Sigmoid colon (tissue), 7 donors: Measurements from ENCODE around the gene MYPOP. TPM values are rescaled to one million over a fixed set of nuclear protein-coding genes. Genes with fewer than 3 reads are reported as not detected.
"Not testable (repeated sequence)": the region's sequence is repeated elsewhere in the genome, so short reads cannot be mapped to it uniquely, and the experiment has no call there.

ENCODE experiments used
- DNase-seq: peaks from one replicate; pipeline ENCODE4 v3.0.0-alpha.2; 2019
- H3K27ac ChIP-seq, 4 donors: fragments of 200-600 bp; sonication (generic); one replicate each; pipeline ENCODE4 v1.5.1; 2016 to 2019; ENCODE audit warnings: mild to moderate bottlenecking in 1 of 4
- H3K27me3 ChIP-seq, 3 donors: fragments of 200-600 bp; sonication (generic); one replicate each; pipeline ENCODE4 v1.5.1; 2019; ENCODE audit warnings: mild to moderate bottlenecking in 1 of 3
- H3K36me3 ChIP-seq, 4 donors: fragments of 200-600 bp; sonication (generic); one replicate each; pipeline ENCODE4 v1.5.1; 2016 to 2019
- H3K4me1 ChIP-seq, 4 donors: fragments of 200-600 bp; sonication (generic); one replicate each; pipeline ENCODE4 v1.5.1; 2017 to 2019
- H3K4me3 ChIP-seq, 4 donors: fragments of 200-600 bp; sonication (generic); one replicate each; pipeline ENCODE4 v1.5.1; 2017 to 2019; ENCODE audit warnings: mild to moderate bottlenecking in 2 of 4, moderate library complexity in 1 of 4
- H3K9me3 ChIP-seq, 4 donors: fragments of 200-600 bp in 3 of 4; sonication (generic) in 3 of 4; one replicate each; pipeline versions ENCODE4 v1.5.1 to v1.6.1; 2013 to 2019
- EP300 ChIP-seq, 4 donors: sonication (generic); formaldehyde crosslinking; IDR thresholded peaks; one replicate each; pipeline ENCODE4 v1.6.1; 2017; ENCODE audit warnings: antibody characterized with exemption in 4 of 4
- POLR2A ChIP-seq, 2 donors: fragments of 450-650 bp; IDR thresholded peaks; one replicate each; pipeline ENCODE4 v1.6.1; 2016; ENCODE audit warnings: antibody characterized with exemption in 2 of 2, mild to moderate bottlenecking in 2 of 2, moderate library complexity in 2 of 2
- POLR2AphosphoS5 ChIP-seq, 4 donors: sonication (generic); formaldehyde crosslinking; IDR thresholded peaks; one replicate each; pipeline ENCODE4 v1.6.1; 2017; ENCODE audit warnings: antibody characterized with exemption in 4 of 4
- WGBS, 2 donors: extraction: QIAGEN DNeasy Blood & Tissue Kit; methylation state at CpG; one replicate each; pipeline ENCODE4 v1.1.7; 2013; 5-methylcytosine and 5-hydroxymethylcytosine counted together
- intact Hi-C: fragments of 100-400 bp; cut with DNase I; formaldehyde crosslinking; loops from one replicate; pipeline ENCODE4 v1.15.1; 2023
- polyA plus RNA-seq, 3 donors: library from polyadenylated mRNA; stranded (reverse); fragments of 200-250 nt; gene quantifications; one replicate each; pipeline ENCODE4 v1.2.3, GENCODE V29; 2013
- total RNA-seq, 4 donors: library from RNA; depleted of rRNA; stranded (reverse); fragments of >200 nt; gene quantifications; one replicate each; pipeline ENCODE4 v1.1.0, GENCODE V29; 2016
- TF ChIP-seq, protein P1 (sequence below), 4 experiments: fragments of 450-650 bp in 3 of 4; fragments of 200-600 bp in 1 of 4; IDR thresholded peaks; one replicate each; pipeline ENCODE4 v1.5.1; 2016 to 2019; ENCODE audit warnings: antibody characterized with exemption in 4 of 4, mild to moderate bottlenecking in 3 of 4, moderate library complexity in 2 of 4
- donor health status: healthy with polysubstance abuse.
- donor health status: Bipolar disorder and iron deficiency.
- donor health status: healthy.

Gene MYPOP
- total and polyA plus RNA-seq, 7 donors: 1.8 to 8.3 (median 6.1) TPM

DNA sequence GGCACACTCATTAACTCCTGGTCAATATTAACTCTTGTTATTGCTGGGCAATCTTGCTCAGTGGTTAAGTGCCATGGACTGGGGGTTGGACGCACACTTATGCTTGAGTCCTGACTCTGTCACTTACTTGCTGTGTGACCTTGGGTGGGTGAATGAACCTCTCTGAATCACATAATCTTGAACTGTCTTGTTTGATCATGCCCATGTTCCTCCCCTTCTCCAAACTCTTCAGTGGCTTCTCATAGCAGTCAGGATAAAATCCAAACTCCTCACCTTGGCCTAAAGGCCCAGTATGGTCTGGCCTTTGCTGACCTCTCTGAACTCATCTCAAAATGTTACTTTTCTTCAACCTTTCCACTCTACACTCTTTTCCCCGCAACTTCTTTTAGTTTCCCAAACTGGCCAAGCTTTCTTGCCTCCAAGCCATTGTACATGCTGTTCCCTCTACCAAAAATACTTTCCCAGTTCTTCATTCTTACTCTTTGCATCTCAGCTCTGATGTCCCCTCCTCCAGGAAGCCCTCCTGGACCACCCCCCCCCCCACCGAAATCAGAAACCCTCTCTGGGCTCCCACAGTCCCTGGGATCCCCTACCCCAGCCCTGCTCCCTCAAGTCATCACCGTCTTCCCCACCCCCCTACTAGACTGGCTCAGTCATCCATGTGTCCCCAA is 2.4 kb downstream of the MYPOP start:
- H3K36me3 ChIP-seq: peaks cover 0 to 42% (median 18%) of the 10 kb centered on the region in 4 donors
- intact Hi-C loops: loop anchor here (5.0 kb wide), 1 partner anchor 97 kb away; the partner anchor contains the start of gene CCDC61
- no peak overlapping the region for H3K4me3 ChIP-seq
- no peak for DNase-seq
- no peaks in the 10 kb centered on the region for H3K27me3 ChIP-seq
- WGBS, 2 donors: 96 to 98% methylated on average over 4 of the region's 4 CpGs
- no peaks in the 10 kb centered on the region for H3K9me3 ChIP-seq
- no peak for TF ChIP-seq EP300 (IDR thresholded peaks at IDR 0.05)
- TF ChIP-seq, protein P1, sequence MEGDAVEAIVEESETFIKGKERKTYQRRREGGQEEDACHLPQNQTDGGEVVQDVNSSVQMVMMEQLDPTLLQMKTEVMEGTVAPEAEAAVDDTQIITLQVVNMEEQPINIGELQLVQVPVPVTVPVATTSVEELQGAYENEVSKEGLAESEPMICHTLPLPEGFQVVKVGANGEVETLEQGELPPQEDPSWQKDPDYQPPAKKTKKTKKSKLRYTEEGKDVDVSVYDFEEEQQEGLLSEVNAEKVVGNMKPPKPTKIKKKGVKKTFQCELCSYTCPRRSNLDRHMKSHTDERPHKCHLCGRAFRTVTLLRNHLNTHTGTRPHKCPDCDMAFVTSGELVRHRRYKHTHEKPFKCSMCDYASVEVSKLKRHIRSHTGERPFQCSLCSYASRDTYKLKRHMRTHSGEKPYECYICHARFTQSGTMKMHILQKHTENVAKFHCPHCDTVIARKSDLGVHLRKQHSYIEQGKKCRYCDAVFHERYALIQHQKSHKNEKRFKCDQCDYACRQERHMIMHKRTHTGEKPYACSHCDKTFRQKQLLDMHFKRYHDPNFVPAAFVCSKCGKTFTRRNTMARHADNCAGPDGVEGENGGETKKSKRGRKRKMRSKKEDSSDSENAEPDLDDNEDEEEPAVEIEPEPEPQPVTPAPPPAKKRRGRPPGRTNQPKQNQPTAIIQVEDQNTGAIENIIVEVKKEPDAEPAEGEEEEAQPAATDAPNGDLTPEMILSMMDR (IDR thresholded peaks at IDR 0.05): no peak
- H3K4me1 ChIP-seq: peaks cover 0 to 26% (median 21%) of the 10 kb centered on the region in 4 donors
- H3K27ac ChIP-seq: no peak overlapping the region

DNA sequence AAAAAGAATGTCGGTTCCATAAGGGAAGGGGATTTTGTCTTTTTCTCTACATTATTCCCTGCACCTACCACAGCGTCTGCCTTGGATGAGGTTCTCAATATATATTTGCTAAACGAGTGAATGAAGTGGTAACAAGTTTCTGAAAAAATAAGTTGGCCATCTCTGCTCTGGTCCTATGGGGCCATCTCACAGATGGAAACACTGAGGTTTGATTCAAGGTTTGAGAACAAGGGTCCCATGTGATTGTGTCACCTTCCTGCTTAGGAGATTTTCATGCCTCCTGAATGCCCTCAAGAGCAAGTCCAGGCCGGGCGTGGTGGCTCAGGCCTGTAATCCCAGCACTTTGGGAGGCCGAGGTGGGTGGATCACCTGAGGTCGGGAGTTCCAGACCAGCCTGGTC is 3.2 kb downstream of the MYPOP start:
- TF ChIP-seq EP300 (IDR thresholded peaks at IDR 0.05) (no peak), POLR2AphosphoS5 (IDR thresholded peaks at IDR 0.05) (no peak)
- Histone ChIP-seq H3K27ac (no peak overlapping the region), H3K4me3 (no peak overlapping the region), H3K27me3 (no peaks in the 10 kb centered on the region), H3K9me3 (no peaks in the 10 kb centered on the region), H3K4me1 (peaks cover 0 to 26% (median 21%) of the 10 kb centered on the region in 4 donors), H3K36me3 (peaks cover 0 to 48% (median 19%) of the 10 kb centered on the region in 4 donors)
- no peak for DNase-seq
- intact Hi-C loops: no loop called here
- WGBS, 2 donors: 95 to 98% methylated on average over 7 of the region's 7 CpGs

GRCh38 chr19:45897261-45897812 is 5.1 kb downstream of the MYPOP start:
- WGBS, 2 donors: 88 to 89% methylated on average over 8 of the region's 8 CpGs
- intact Hi-C loops: no loop called here
- H3K4me1 ChIP-seq: peaks cover 0 to 18% (median 15%) of the 10 kb centered on the region in 4 donors
- DNase-seq: no peak
- peaks cover 0 to 48% (median 19%) of the 10 kb centered on the region in 4 donors for H3K36me3 ChIP-seq
- H3K9me3 ChIP-seq: no peaks in the 10 kb centered on the region
- H3K27me3 ChIP-seq: no peaks in the 10 kb centered on the region
- H3K27ac ChIP-seq: no peak overlapping the region
- no peak overlapping the region for H3K4me3 ChIP-seq
- TF ChIP-seq, protein P1 (IDR thresholded peaks at IDR 0.05): no peak
- TF ChIP-seq POLR2AphosphoS5 (IDR thresholded peaks at IDR 0.05) (no peak), EP300 (IDR thresholded peaks at IDR 0.05) (no peak), POLR2A (IDR thresholded peaks at IDR 0.05) (no peak)

- Histone ChIP-seq H3K36me3 (peaks cover 0 to 48% (median 19%) of the 10 kb centered on the region in 4 donors), H3K4me1 (peaks cover 0 to 12% (median 7%) of the 10 kb centered on the region in 4 donors)
- H3K9me3 ChIP-seq, DNase-seq, H3K27me3 ChIP-seq, H3K27ac ChIP-seq, intact Hi-C loops, H3K4me3 ChIP-seq: not testable (repeated sequence)
- 95 to 97% methylated on average over 12 of the region's 12 CpGs for WGBS, 2 donors
Observed at GRCh38 chr19:45895983-45896599, 6.3 kb downstream of the MYPOP start.

DNA sequence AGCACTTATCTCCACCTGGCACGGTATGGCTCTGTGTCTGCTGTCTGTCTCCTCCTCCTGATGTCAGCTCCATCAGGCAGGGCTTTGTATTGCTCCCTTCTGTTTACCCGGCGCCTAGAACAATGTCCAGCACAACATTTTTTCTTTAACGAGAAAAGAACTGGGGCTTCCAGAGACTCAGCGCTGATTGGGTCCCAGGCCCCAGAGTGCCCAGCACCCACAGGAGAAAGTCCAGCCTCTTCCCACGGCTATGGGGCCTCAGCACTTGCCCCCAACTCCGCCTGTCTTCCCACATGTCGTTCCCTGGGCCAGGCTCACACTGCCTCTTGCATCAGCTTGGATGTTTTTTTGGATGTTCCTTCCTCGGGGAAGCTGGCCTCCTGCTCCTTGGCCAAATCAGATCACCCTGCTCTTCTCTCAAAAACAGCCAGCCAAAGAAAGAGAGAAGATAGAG is 6.9 kb downstream of the MYPOP start:
- 84 to 88% methylated on average over 9 of the region's 9 CpGs for WGBS, 2 donors
- TF ChIP-seq EP300 (IDR thresholded peaks at IDR 0.05) (no peak), POLR2AphosphoS5 (IDR thresholded peaks at IDR 0.05) (no peak)
- TF ChIP-seq, protein P1 (IDR thresholded peaks at IDR 0.05): no peak
- H3K4me3 ChIP-seq: no peak overlapping the region
- peaks cover 0 to 6% (median 2%) of the 10 kb centered on the region in 4 donors for H3K4me1 ChIP-seq
- H3K27ac ChIP-seq: no peak overlapping the region
- H3K9me3 ChIP-seq: no peaks in the 10 kb centered on the region
- H3K36me3 ChIP-seq: peaks cover 0 to 50% (median 22%) of the 10 kb centered on the region in 4 donors
- no peak for DNase-seq
- H3K27me3 ChIP-seq: no peaks in the 10 kb centered on the region
- intact Hi-C loops: no loop called here
